HepG2 (cell line): ENCODE measurements around the gene AADACL4. TPM values are rescaled to one million over a fixed set of nuclear protein-coding genes. Genes with fewer than 3 reads are reported as not detected.
A peak's percentile ranks its signal among the peaks of the same experiment; 100 is the strongest.

ENCODE experiments used
- ATAC-seq: fragments of 200-7000 bp; cut with Tn5 transposase; 3 replicates; pipeline ENCODE4 v1.9.1; 2020; ENCODE audit warnings: mild to moderate bottlenecking, moderate library complexity
- BruUV-seq: library from RNA; stranded (reverse); fragments of 400-500 nt; replicated peaks from 2 replicates; lab custom pipeline; 2021; lab: Mats Ljungman, UMichigan
- CTCF ChIA-PET: fragments of 300-600 bp; formaldehyde crosslinking; extraction: SDS; loops from one replicate; lab custom pipeline; 2021; ENCODE audit warnings: low total read pairs, inconsistent platforms, low intra/inter-chr PET ratio; lab: Yijun Ruan, JAX
- POLR2A ChIA-PET: fragments of 350-600 bp; sonication (Branson Sonifier 250); formaldehyde crosslinking; loops from one replicate; lab custom pipeline; 2020; ENCODE audit warnings: antibody characterized with exemption, inconsistent platforms; lab: Yijun Ruan, JAX
- DNase-seq: peaks from one replicate; pipeline ENCODE4 v3.0.0-alpha.2; 2015; ENCODE audit warnings: low spot score
- FAIRE-seq: peaks from 3 replicates; lab custom pipeline; 2011; peaks lifted over from hg19 to GRCh38; lab: Jason Lieb, UNC
- H2AFZ ChIP-seq: one replicate; pipeline ENCODE4 v1.6.1; 2011; ENCODE audit warnings: low read length, inconsistent platforms
- H3K27ac ChIP-seq: fragments of 300-600 bp; 3 replicates; pipeline ENCODE4 v1.8.0; 2011; ENCODE audit warnings: mixed run types, mild to moderate bottlenecking, mixed read lengths, low read length, inconsistent platforms; ENCODE audit not compliant: insufficient read depth; ENCODE audit errors: extremely low read length
- H3K27me3 ChIP-seq, 2 experiments: fragments of 200-600 bp in 1 of 2; 2 replicates in 1 of 2; 3 replicates in 1 of 2; pipeline versions ENCODE4 v1.6.0 to v1.8.0; 2011; ENCODE audit warnings: low read length in 2 of 2, mild to moderate bottlenecking in 2 of 2, moderate library complexity in 2 of 2, inconsistent platforms in 1 of 2; ENCODE audit not compliant: insufficient read depth in 2 of 2, control insufficient read depth in 1 of 2
- H3K36me3 ChIP-seq, 2 experiments: fragments of 200-600 bp in 1 of 2; replicated peaks in 1 of 2; 2 replicates in 1 of 2; 3 replicates in 1 of 2; pipeline versions ENCODE4 v1.5.1 to v1.8.0; 2011; ENCODE audit warnings: low read length in 2 of 2, inconsistent platforms in 1 of 2; ENCODE audit not compliant: insufficient read depth in 2 of 2, control insufficient read depth in 1 of 2
- H3K4me1 ChIP-seq: 2 replicates; pipeline ENCODE4 v1.5.1; 2012; ENCODE audit warnings: low read length, inconsistent platforms; ENCODE audit not compliant: insufficient read depth
- H3K4me2 ChIP-seq: 2 replicates; pipeline ENCODE4 v1.6.0; 2011; ENCODE audit warnings: low read depth, low read length, inconsistent platforms
- H3K4me3 ChIP-seq, 3 experiments: fragments of 200-600 bp in 1 of 3; sonication (generic), shearing (Covaris generic) in 1 of 3; replicated peaks in 1 of 3; 2 replicates each; pipeline ENCODE4 v1.5.1; 2011 to 2016; ENCODE audit warnings: low read length in 3 of 3, inconsistent platforms in 2 of 3, low read depth in 2 of 3, mild to moderate bottlenecking in 2 of 3, control low read depth in 1 of 3, mixed read lengths in 1 of 3; ENCODE audit not compliant: insufficient read depth in 1 of 3
- H3K79me2 ChIP-seq: one replicate; pipeline ENCODE4 v1.6.1; 2011; ENCODE audit warnings: low read length, inconsistent platforms; ENCODE audit not compliant: insufficient read depth
- H3K9ac ChIP-seq: 2 replicates; pipeline ENCODE4 v1.6.0; 2011; ENCODE audit warnings: mild to moderate bottlenecking, low read depth, low read length, inconsistent platforms; ENCODE audit not compliant: insufficient read depth
- H3K9me3 ChIP-seq: 2 replicates; pipeline ENCODE4 v1.5.1; 2012; ENCODE audit warnings: mild to moderate bottlenecking, low read length
- H4K20me1 ChIP-seq: 2 replicates; pipeline ENCODE4 v1.6.0; 2011; ENCODE audit warnings: inconsistent platforms, mild to moderate bottlenecking, low read length, moderate library complexity; ENCODE audit not compliant: insufficient read depth
- AGO2 ChIP-seq: fragments of 200-400 bp; formaldehyde crosslinking; optimal IDR thresholded peaks from 2 replicates; pipeline ENCODE3; 2017; ENCODE audit warnings: mild to moderate bottlenecking, low read depth, low read length, moderate library complexity
- NRL ChIP-seq: sonication (generic); formaldehyde crosslinking; IDR thresholded peaks from 2 replicates; pipeline ENCODE4 v1.5.0; 2020; ENCODE audit warnings: missing genetic modification reagents, mild to moderate bottlenecking, moderate library complexity, borderline replicate concordance
- SMYD3 ChIP-seq: sonication (generic); formaldehyde crosslinking; IDR thresholded peaks from 2 replicates; pipeline ENCODE4 v1.8.1; 2023; ENCODE audit warnings: mild to moderate bottlenecking, missing genetic modification reagents
- ZNF850 ChIP-seq: sonication (generic); formaldehyde crosslinking; conservative IDR thresholded peaks from 2 replicates; pipeline ENCODE4 v1.9.0; 2021; ENCODE audit warnings: mild to moderate bottlenecking, missing genetic modification reagents
- ZSCAN12 ChIP-seq: sonication (generic); formaldehyde crosslinking; IDR thresholded peaks from 2 replicates; pipeline ENCODE4 v1.9.0; 2021; ENCODE audit warnings: mild to moderate bottlenecking, missing genetic modification reagents
- WGBS: methylation state at CpG from one replicate; pipeline ENCODE4 v1.1.6; 2017; ENCODE audit warnings: low lambda C conversion rate; 5-methylcytosine and 5-hydroxymethylcytosine counted together
- in situ Hi-C: cut with HindIII; loops from 2 replicates; pipeline ENCODE4 v1.10.0; 2017; ENCODE audit warnings: low pct_unique_long_range_greater_than_20kb; ENCODE audit not compliant: extremely low pct_ligation_motif_present
- intact Hi-C: fragments of 100-400 bp; cut with micrococcal nuclease; formaldehyde crosslinking; loops from one replicate; pipeline ENCODE4 v1.10.0; 2022; ENCODE audit not compliant: unreplicated experiment
- polyA plus RNA-seq, 8 experiments: library from polyadenylated mRNA; depleted of rRNA in 3 of 8; stranded (reverse) in 7 of 8; unstranded in 1 of 8; fragments of >200 nt; fragmentation: Illumina TruSeq in 4 of 8; extraction: Trizol in 4 of 8; gene quantifications; 2 replicates each; pipeline versions ENCODE4 v1.2.1 to v1.2.3, GENCODE V29; 2011 to 2016; ENCODE audit warnings: low read depth in 4 of 8, missing spikeins in 1 of 8, mixed read lengths in 1 of 8; ENCODE audit not compliant: insufficient read depth in 1 of 8
- total RNA-seq, 5 experiments: library from RNA; depleted of rRNA; stranded (reverse); fragments of >200 nt; fragmentation: Illumina TruSeq; extraction: Trizol; gene quantifications; 2 replicates each; pipeline ENCODE4 v1.2.3, GENCODE V29; 2016; ENCODE audit warnings: low read depth in 1 of 5
- TF ChIP-seq, protein P1 (sequence below): sonication (generic); formaldehyde crosslinking; IDR thresholded peaks from 2 replicates; pipeline ENCODE4 v1.8.0; 2022; ENCODE audit warnings: mild to moderate bottlenecking, missing genetic modification reagents, borderline replicate concordance
- TF ChIP-seq, protein P2 (sequence below): sonication (generic); formaldehyde crosslinking; IDR thresholded peaks from 2 replicates; pipeline ENCODE4 v1.5.1; 2020; ENCODE audit warnings: mild to moderate bottlenecking, missing genetic modification reagents, moderate library complexity

The AADACL4 gene
- total and polyA plus RNA-seq, 2 of the 13 experiments (the other 11 are each of a cell fraction or from before 2014, with no cell fraction given), result not detected

DNA sequence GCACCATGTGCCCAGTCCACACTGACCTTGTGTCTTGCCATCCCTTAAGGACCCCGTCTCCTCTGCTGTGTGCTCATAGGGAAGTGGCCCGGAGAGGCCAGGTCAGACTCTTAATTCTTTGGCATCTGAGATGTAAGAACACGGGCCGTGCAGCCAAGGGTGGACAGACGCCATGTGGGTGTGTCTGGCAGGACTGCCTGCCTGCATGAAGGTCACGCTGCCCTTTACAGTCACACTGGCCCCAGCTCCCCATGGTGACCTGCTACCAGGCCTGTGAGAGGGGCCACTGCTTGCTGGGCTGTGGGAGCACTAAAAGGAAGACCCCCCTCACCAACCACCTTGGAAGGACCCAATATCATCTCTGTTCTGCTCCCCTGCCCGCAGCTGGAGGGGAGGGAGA, 43.5 kb upstream of the AADACL4 start:
- in situ Hi-C loops, result no loop called here
- 88% methylated on average over 6 of the region's 7 CpGs for WGBS
- Histone ChIP-seq H3K36me3 (peaks cover 14 to 63% of the 10 kb centered on the region in 2 experiments), H3K27me3 (no peaks in the 10 kb centered on the region), H3K9me3 (no peaks in the 10 kb centered on the region), H3K27ac (no peak overlapping the region), H3K9ac (no peak overlapping the region), H3K4me2 (no peak overlapping the region), H3K79me2 (peaks cover 87% of the 10 kb centered on the region), H3K4me3 (no peak overlapping the region), H4K20me1 (peaks cover 91% of the 10 kb centered on the region), H3K4me1 (peaks cover 90% of the 10 kb centered on the region), H2AFZ (no peak overlapping the region)
- POLR2A ChIA-PET, result interaction anchor here (1.0 to 17.4 kb wide), 2 partner anchors 17 to 146 kb away, joined by 4 to 357 read pairs; partner anchors contain the start of gene DHRS3
- CTCF ChIA-PET, result interaction anchor here (4.2 kb wide), 1 partner anchor 19 kb away, joined by 56 read pairs; the partner anchor contains the start of gene DHRS3
- no TSS peak for BruUV-seq
- intact Hi-C loops, result no loop called here
- ATAC-seq (no peak), DNase-seq (no peak), FAIRE-seq (no peak)
- peak; percentile 64 for TF ChIP-seq AGO2
- 0 out of 2 replicates have a peak, but pooled peaks have one; percentile 54 for TF ChIP-seq NRL
- no peak for TF ChIP-seq ZNF850 (CRISPR knock-in tag)
- TF ChIP-seq, protein P1, sequence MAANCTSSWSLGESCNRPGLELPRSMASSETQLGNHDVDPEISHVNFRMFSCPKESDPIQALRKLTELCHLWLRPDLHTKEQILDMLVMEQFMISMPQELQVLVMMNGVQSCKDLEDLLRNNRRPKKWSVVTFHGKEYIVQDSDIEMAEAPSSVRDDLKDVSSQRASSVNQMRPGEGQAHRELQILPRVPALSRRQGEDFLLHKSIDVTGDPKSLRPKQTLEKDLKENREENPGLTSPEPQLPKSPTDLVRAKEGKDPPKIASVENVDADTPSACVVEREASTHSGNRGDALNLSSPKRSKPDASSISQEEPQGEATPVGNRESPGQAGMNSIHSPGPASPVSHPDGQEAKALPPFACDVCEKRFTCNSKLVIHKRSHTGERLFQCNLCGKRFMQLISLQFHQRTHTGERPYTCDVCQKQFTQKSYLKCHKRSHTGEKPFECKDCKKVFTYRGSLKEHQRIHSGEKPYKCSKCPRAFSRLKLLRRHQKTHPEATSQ (CRISPR knock-in tag), result no peak
- TF ChIP-seq, protein P2, sequence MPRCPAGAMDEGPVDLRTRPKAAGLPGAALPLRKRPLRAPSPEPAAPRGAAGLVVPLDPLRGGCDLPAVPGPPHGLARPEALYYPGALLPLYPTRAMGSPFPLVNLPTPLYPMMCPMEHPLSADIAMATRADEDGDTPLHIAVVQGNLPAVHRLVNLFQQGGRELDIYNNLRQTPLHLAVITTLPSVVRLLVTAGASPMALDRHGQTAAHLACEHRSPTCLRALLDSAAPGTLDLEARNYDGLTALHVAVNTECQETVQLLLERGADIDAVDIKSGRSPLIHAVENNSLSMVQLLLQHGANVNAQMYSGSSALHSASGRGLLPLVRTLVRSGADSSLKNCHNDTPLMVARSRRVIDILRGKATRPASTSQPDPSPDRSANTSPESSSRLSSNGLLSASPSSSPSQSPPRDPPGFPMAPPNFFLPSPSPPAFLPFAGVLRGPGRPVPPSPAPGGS (CRISPR knock-in tag), result no peak
- no peak for TF ChIP-seq ZSCAN12
- TF ChIP-seq SMYD3 (CRISPR knock-in tag), result no peak
